Activated CD4-positive, alpha-beta T cell treated with anti-CD3 and anti-CD28 coated beads, Interleukin-2, amount 50 U/mL, for 48 hours (primary cell): ENCODE data around the gene ASCC1.
"Not testable (repeated sequence)": the region's sequence is repeated elsewhere in the genome, so short reads cannot be mapped to it uniquely, and the experiment has no call there.

Experiments used
- DNase-seq, 2 experiments: peaks; one replicate each; pipeline ENCODE4 v3.0.0-alpha.2; 2020

The ASCC1 gene

GRCh38 chr10:72219235-72219814 lies 3.2 kb upstream of the ASCC1 start:
- DNase-seq, result no peak

GRCh38 chr10:72218726-72219125 lies 2.6 kb upstream of the ASCC1 start:
- DNase-seq, result no peak

GRCh38 chr10:72218325-72218724 lies 2.2 kb upstream of the ASCC1 start:
- no peak for DNase-seq

GRCh38 chr10:72211832-72212231 lies 4.2 kb downstream of the ASCC1 start:
- DNase-seq, result not testable (repeated sequence)

GRCh38 chr10:72211381-72211780 lies 4.7 kb downstream of the ASCC1 start:
- not testable (repeated sequence) for DNase-seq

GRCh38 chr10:72208526-72208925 lies 7.5 kb downstream of the ASCC1 start:
- not testable (repeated sequence) for DNase-seq

GRCh38 chr10:72206511-72207229 lies 9.4 kb downstream of the ASCC1 start:
- no peak for DNase-seq

GRCh38 chr10:72204724-72205123 lies 11.4 kb downstream of the ASCC1 start:
- DNase-seq, result no peak

GRCh38 chr10:72204296-72204695 lies 11.8 kb downstream of the ASCC1 start:
- DNase-seq, result no peak

- no peak for DNase-seq
Observed at GRCh38 chr10:72201293-72201692, 14.8 kb downstream of the ASCC1 start.

GRCh38 chr10:72200883-72201282 lies 15.2 kb downstream of the ASCC1 start:
- no peak for DNase-seq

- no peak for DNase-seq
Observed at GRCh38 chr10:72194949-72195348, 21.1 kb downstream of the ASCC1 start.

GRCh38 chr10:72186982-72187330 lies 29.1 kb downstream of the ASCC1 start:
- DNase-seq, result no peak

GRCh38 chr10:72186258-72186981 lies 29.7 kb downstream of the ASCC1 start:
- DNase-seq, result no peak

GRCh38 chr10:72184156-72184555 lies 31.9 kb downstream of the ASCC1 start:
- DNase-seq, result no peak

GRCh38 chr10:72177454-72177853 lies 38.6 kb downstream of the ASCC1 start:
- no peak for DNase-seq

GRCh38 chr10:72176701-72177100 lies 39.4 kb downstream of the ASCC1 start:
- DNase-seq, result no peak

- DNase-seq, result no peak
Observed at GRCh38 chr10:72175149-72175548, 40.9 kb downstream of the ASCC1 start.

GRCh38 chr10:72174297-72174662 lies 41.8 kb downstream of the ASCC1 start:
- DNase-seq, result no peak

GRCh38 chr10:72173619-72174296 lies 42.3 kb downstream of the ASCC1 start:
- no peak for DNase-seq

- DNase-seq, result no peak
Observed at GRCh38 chr10:72173262-72173618, 42.8 kb downstream of the ASCC1 start.

GRCh38 chr10:72171175-72171630 lies 44.9 kb downstream of the ASCC1 start:
- no peak for DNase-seq

- DNase-seq, result no peak
Observed at GRCh38 chr10:72170733-72171132, 45.3 kb downstream of the ASCC1 start.

- DNase-seq, result no peak
Observed at GRCh38 chr10:72170263-72170662, 45.8 kb downstream of the ASCC1 start.
